Panc1 (cell line): ENCODE measurements around the gene JOSD1. TPM values are rescaled to one million over a fixed set of nuclear protein-coding genes. Genes with fewer than 3 reads are reported as not detected.

Experiments
- ATAC-seq: fragments of 200-7000 bp; cut with Tn5 transposase; 2 replicates; pipeline ENCODE4 v1.9.1; 2020; ENCODE audit warnings: mild to moderate bottlenecking, moderate library complexity
- BruUV-seq: library from RNA; stranded (reverse); fragments of 400-500 nt; replicated peaks from 2 replicates; lab custom pipeline; 2021; lab: Mats Ljungman, UMichigan
- CTCF ChIA-PET: fragments of 300-600 bp; sonication (Branson Sonifier 250); formaldehyde crosslinking; loops from one replicate; lab custom pipeline; 2022; ENCODE audit warnings: antibody characterized with exemption; lab: Charles Lee
- POLR2A ChIA-PET: fragments of 300-600 bp; sonication (Branson Sonifier 250); formaldehyde crosslinking; loops from one replicate; lab custom pipeline; 2022; ENCODE audit warnings: antibody characterized with exemption; lab: Charles Lee
- DNase-seq: peaks from one replicate; pipeline ENCODE4 v3.0.0-alpha.2; 2010; ENCODE audit warnings: low read depth, low spot score
- H3K27ac ChIP-seq: 2 replicates; pipeline ENCODE4 v1.5.1; 2011; ENCODE audit warnings: mild to moderate bottlenecking, low read length, inconsistent platforms
- H3K27me3 ChIP-seq: fragments of 200-500 bp; sonication (Bioruptor generic); 2 replicates; pipeline ENCODE4 v1.6.0; 2014; ENCODE audit warnings: low read length, inconsistent platforms; ENCODE audit not compliant: control insufficient read depth, insufficient read depth
- H3K36me3 ChIP-seq: fragments of 200-500 bp; sonication (Bioruptor generic); 2 replicates; pipeline ENCODE4 v1.5.1; 2014; ENCODE audit warnings: inconsistent platforms, mild to moderate bottlenecking, low read length, moderate library complexity; ENCODE audit not compliant: control insufficient read depth, insufficient read depth
- H3K4me1 ChIP-seq: 2 replicates; pipeline ENCODE4 v1.5.1; 2011; ENCODE audit warnings: inconsistent platforms, mild to moderate bottlenecking, low read length, moderate library complexity; ENCODE audit not compliant: control insufficient read depth, insufficient read depth
- H3K4me3 ChIP-seq, 2 experiments: 2 replicates each; pipeline ENCODE4 v1.5.1; 2011 to 2012; ENCODE audit warnings: low read depth in 2 of 2, low read length in 2 of 2, mild to moderate bottlenecking in 2 of 2, inconsistent platforms in 1 of 2, moderate library complexity in 1 of 2
- H3K9me3 ChIP-seq: fragments of 200-500 bp; sonication (Bioruptor generic); 2 replicates; pipeline ENCODE4 v1.5.1; 2014; ENCODE audit warnings: low read depth, mild to moderate bottlenecking, inconsistent platforms, low read length, moderate library complexity; ENCODE audit not compliant: control insufficient read depth, insufficient read depth
- POLR2AphosphoS5 ChIP-seq: IDR thresholded peaks from 2 replicates; pipeline ENCODE4 v1.6.1; 2012; ENCODE audit warnings: mild to moderate bottlenecking, low read depth, low read length, moderate library complexity
- SIN3A ChIP-seq: IDR thresholded peaks from 2 replicates; pipeline ENCODE4 v1.6.1; 2012; ENCODE audit warnings: low read depth, mild to moderate bottlenecking, low read length, moderate library complexity, borderline replicate concordance; ENCODE audit not compliant: insufficient read depth
- TCF7L2 ChIP-seq: IDR thresholded peaks from 2 replicates; pipeline ENCODE4 v1.6.1; 2011; ENCODE audit warnings: mild to moderate bottlenecking, low read depth, low read length, inconsistent platforms
- in situ Hi-C: cut with HindIII; loops from 2 replicates; pipeline ENCODE4 v1.10.0; 2016; ENCODE audit warnings: low sequenced_read_pairs, low pct_unique_long_range_greater_than_20kb
- intact Hi-C: fragments of 100-400 bp; cut with micrococcal nuclease; formaldehyde crosslinking; loops from one replicate; pipeline ENCODE4 v1.10.0; 2022; ENCODE audit not compliant: unreplicated experiment
- total RNA-seq: library from RNA; stranded (reverse); gene quantifications from one replicate; pipeline ENCODE4 v1.2.1, GENCODE V29; 2021; ENCODE audit not compliant: unreplicated experiment
- TF ChIP-seq, protein P1 (sequence below), 2 experiments: IDR thresholded peaks; 2 replicates each; pipeline ENCODE4 v1.6.1; 2011 to 2012; ENCODE audit warnings: low read depth in 2 of 2, control low read depth in 1 of 2, low read length in 1 of 2, mild to moderate bottlenecking in 1 of 2, moderate library complexity in 1 of 2; ENCODE audit not compliant: insufficient read depth in 1 of 2
- TF ChIP-seq, protein P2 (sequence below): fragments of 450-650 bp; IDR thresholded peaks from 2 replicates; pipeline ENCODE4 v1.5.1; 2017; ENCODE audit warnings: mild to moderate bottlenecking

Gene JOSD1
- total RNA-seq, 1 experiment from 2014 or later: 35.1 TPM

- peak within 1 kb of the TSS; percentile 87 for H3K27ac ChIP-seq
- BruUV-seq: no TSS peak
- H3K27me3 ChIP-seq: no peaks in the 10 kb centered on the region
- peaks cover 4% of the 10 kb centered on the region; the same call in 1 of the 2 replicates for H3K36me3 ChIP-seq
- peaks cover 13% of the 10 kb centered on the region for H3K4me1 ChIP-seq
- ChIA-PET POLR2A (interaction anchor here (0.7 kb wide), 2 partner anchors 94 to 116 kb away, joined by 3 read pairs; no protein-coding TSS in a partner anchor), CTCF (no interaction called here)
- intact Hi-C loops (no loop called here), in situ Hi-C loops (no loop called here)
- peak within 1 kb of the TSS; percentile 69 to 86 for H3K4me3 ChIP-seq
- peak; percentile 99 for DNase-seq
- TF ChIP-seq POLR2AphosphoS5 (peak; percentile 44), TCF7L2 (no peak)
- no peaks in the 10 kb centered on the region for H3K9me3 ChIP-seq
- peak; percentile 89 for ATAC-seq
Measured at GRCh38 chr22:38705235-38706100, 4.7 kb upstream of the JOSD1 start, which contains the start of gene GTPBP1. TSS of gene GTPBP1 (plus strand) at chr22:38705944. CDS start at chr22:38705956, 12 bp downstream.

- POLR2A ChIA-PET: interaction anchor here (0.7 kb wide), 1 partner anchor 21 kb away, joined by 5 read pairs; no protein-coding TSS in a partner anchor
- in situ Hi-C loops: no loop called here
- intact Hi-C loops: no loop called here
- H3K4me3 ChIP-seq: peak overlapping the region; percentile 47 to 65
- no peaks in the 10 kb centered on the region for H3K27me3 ChIP-seq
- DNase-seq (no peak), ATAC-seq (no peak)
- no peaks in the 10 kb centered on the region for H3K9me3 ChIP-seq
- CTCF ChIA-PET: no interaction called here
- no TSS peak for BruUV-seq
- peaks cover 4% of the 10 kb centered on the region; the same call in 1 of the 2 replicates for H3K36me3 ChIP-seq
- peak overlapping the region; percentile 80 for H3K27ac ChIP-seq
- TF ChIP-seq, protein P1, sequence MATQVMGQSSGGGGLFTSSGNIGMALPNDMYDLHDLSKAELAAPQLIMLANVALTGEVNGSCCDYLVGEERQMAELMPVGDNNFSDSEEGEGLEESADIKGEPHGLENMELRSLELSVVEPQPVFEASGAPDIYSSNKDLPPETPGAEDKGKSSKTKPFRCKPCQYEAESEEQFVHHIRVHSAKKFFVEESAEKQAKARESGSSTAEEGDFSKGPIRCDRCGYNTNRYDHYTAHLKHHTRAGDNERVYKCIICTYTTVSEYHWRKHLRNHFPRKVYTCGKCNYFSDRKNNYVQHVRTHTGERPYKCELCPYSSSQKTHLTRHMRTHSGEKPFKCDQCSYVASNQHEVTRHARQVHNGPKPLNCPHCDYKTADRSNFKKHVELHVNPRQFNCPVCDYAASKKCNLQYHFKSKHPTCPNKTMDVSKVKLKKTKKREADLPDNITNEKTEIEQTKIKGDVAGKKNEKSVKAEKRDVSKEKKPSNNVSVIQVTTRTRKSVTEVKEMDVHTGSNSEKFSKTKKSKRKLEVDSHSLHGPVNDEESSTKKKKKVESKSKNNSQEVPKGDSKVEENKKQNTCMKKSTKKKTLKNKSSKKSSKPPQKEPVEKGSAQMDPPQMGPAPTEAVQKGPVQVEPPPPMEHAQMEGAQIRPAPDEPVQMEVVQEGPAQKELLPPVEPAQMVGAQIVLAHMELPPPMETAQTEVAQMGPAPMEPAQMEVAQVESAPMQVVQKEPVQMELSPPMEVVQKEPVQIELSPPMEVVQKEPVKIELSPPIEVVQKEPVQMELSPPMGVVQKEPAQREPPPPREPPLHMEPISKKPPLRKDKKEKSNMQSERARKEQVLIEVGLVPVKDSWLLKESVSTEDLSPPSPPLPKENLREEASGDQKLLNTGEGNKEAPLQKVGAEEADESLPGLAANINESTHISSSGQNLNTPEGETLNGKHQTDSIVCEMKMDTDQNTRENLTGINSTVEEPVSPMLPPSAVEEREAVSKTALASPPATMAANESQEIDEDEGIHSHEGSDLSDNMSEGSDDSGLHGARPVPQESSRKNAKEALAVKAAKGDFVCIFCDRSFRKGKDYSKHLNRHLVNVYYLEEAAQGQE (IDR thresholded peaks at IDR 0.05; ENCODE audit: insufficient read depth in 1 of 2, low read depth in 2 of 2, low read length in 1 of 2): no peak
- no peak for TF ChIP-seq POLR2AphosphoS5
- H3K4me1 ChIP-seq: peaks cover 13% of the 10 kb centered on the region
Measured at GRCh38 chr22:38704654-38705234, 4.0 kb upstream of the JOSD1 start.

- H3K27me3 ChIP-seq: no peaks in the 10 kb centered on the region
Measured at GRCh38 chr22:38700270-38700788, 414 bp downstream of the JOSD1 start.

More at GRCh38 chr22:38700270-38700788, 414 bp downstream of the JOSD1 start:
- intact Hi-C loops: no loop called here
- peak; percentile 67 for ATAC-seq
- in situ Hi-C loops: no loop called here
- no peak for TF ChIP-seq TCF7L2
- TF ChIP-seq, protein P1 (IDR thresholded peaks at IDR 0.05; ENCODE audit: insufficient read depth in 1 of 2, low read depth in 2 of 2, low read length in 1 of 2): no peak
- TF ChIP-seq, protein P2, sequence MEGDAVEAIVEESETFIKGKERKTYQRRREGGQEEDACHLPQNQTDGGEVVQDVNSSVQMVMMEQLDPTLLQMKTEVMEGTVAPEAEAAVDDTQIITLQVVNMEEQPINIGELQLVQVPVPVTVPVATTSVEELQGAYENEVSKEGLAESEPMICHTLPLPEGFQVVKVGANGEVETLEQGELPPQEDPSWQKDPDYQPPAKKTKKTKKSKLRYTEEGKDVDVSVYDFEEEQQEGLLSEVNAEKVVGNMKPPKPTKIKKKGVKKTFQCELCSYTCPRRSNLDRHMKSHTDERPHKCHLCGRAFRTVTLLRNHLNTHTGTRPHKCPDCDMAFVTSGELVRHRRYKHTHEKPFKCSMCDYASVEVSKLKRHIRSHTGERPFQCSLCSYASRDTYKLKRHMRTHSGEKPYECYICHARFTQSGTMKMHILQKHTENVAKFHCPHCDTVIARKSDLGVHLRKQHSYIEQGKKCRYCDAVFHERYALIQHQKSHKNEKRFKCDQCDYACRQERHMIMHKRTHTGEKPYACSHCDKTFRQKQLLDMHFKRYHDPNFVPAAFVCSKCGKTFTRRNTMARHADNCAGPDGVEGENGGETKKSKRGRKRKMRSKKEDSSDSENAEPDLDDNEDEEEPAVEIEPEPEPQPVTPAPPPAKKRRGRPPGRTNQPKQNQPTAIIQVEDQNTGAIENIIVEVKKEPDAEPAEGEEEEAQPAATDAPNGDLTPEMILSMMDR: no peak
- TF ChIP-seq POLR2AphosphoS5: no peak
- no peak for TF ChIP-seq SIN3A
- no TSS peak for BruUV-seq
- no peak for DNase-seq
- peaks cover 15% of the 10 kb centered on the region for H3K4me1 ChIP-seq
- peak overlapping the region; percentile 90 for H3K27ac ChIP-seq
- ChIA-PET CTCF (no interaction called here), POLR2A (no interaction called here)
- H3K4me3 ChIP-seq: peak overlapping the region; percentile 69 to 75
- no peaks in the 10 kb centered on the region; the same call in 1 of the 2 replicates for H3K36me3 ChIP-seq
- no peaks in the 10 kb centered on the region for H3K9me3 ChIP-seq
